GM23248 (cell line): ENCODE results near the gene GPR89B. TPM values are rescaled to one million over a fixed set of nuclear protein-coding genes. Genes with fewer than 3 reads are reported as not detected.
"Not testable (repeated sequence)": the region's sequence is repeated elsewhere in the genome, so short reads cannot be mapped to it uniquely, and the experiment has no call there.

Experiments used
- DNase-seq: peaks from one replicate; pipeline ENCODE4 v3.0.0-alpha.2; 2015
- H2AFZ ChIP-seq: fragments of 200-600 bp; sonication (generic); 2 replicates; pipeline ENCODE4 v1.6.1; 2016; ENCODE audit warnings: antibody characterized with exemption
- H3F3A ChIP-seq: fragments of 200-600 bp; sonication (generic); 2 replicates; pipeline ENCODE4 v1.6.1; 2016; ENCODE audit warnings: mild to moderate bottlenecking, antibody characterized with exemption, mixed run types; ENCODE audit not compliant: insufficient read depth
- H3K27ac ChIP-seq: fragments of 200-600 bp; sonication (generic); 2 replicates; pipeline ENCODE4 v1.5.1; 2016; ENCODE audit warnings: mild to moderate bottlenecking
- H3K27me3 ChIP-seq: fragments of 200-600 bp; sonication (generic); replicated peaks from 2 replicates; pipeline ENCODE4 v1.6.1; 2016; ENCODE audit warnings: mild to moderate bottlenecking; ENCODE audit not compliant: insufficient read depth
- H3K36me3 ChIP-seq: fragments of 200-600 bp; sonication (generic); 2 replicates; pipeline ENCODE4 v1.6.1; 2016; ENCODE audit warnings: low read depth, mild to moderate bottlenecking
- H3K4me1 ChIP-seq: fragments of 200-600 bp; sonication (generic); 2 replicates; pipeline ENCODE4 v1.6.1; 2016; ENCODE audit warnings: mild to moderate bottlenecking; ENCODE audit not compliant: insufficient read depth
- H3K4me2 ChIP-seq: fragments of 200-600 bp; sonication (generic); one replicate; pipeline ENCODE4 v1.6.1; 2016; ENCODE audit warnings: mild to moderate bottlenecking; ENCODE audit not compliant: unreplicated experiment
- H3K4me3 ChIP-seq: fragments of 200-600 bp; sonication (generic); 2 replicates; pipeline ENCODE4 v1.5.1; 2016; ENCODE audit warnings: mild to moderate bottlenecking
- H3K79me2 ChIP-seq: fragments of 200-600 bp; sonication (generic); 2 replicates; pipeline ENCODE4 v1.6.1; 2016; ENCODE audit warnings: mild to moderate bottlenecking; ENCODE audit not compliant: insufficient read depth
- H3K9ac ChIP-seq: fragments of 200-600 bp; sonication (generic); 2 replicates; pipeline ENCODE4 v1.6.1; 2016; ENCODE audit warnings: mild to moderate bottlenecking
- H3K9me2 ChIP-seq: fragments of 200-600 bp; sonication (generic); 2 replicates; pipeline ENCODE4 v1.6.1; 2016; ENCODE audit warnings: mixed run types, mild to moderate bottlenecking, moderate library complexity; ENCODE audit not compliant: insufficient read depth
- H3K9me3 ChIP-seq: fragments of 200-600 bp; sonication (generic); one replicate; pipeline ENCODE4 v1.6.1; 2017; ENCODE audit warnings: low read depth
- H4K20me1 ChIP-seq: fragments of 200-600 bp; sonication (generic); 2 replicates; pipeline ENCODE4 v1.6.0; 2016; ENCODE audit not compliant: insufficient read depth
- WGBS, 2 experiments: methylation state at CpG; one replicate each; pipeline ENCODE4 v1.1.6; 2015 to 2017; ENCODE audit warnings: low lambda C conversion rate in 2 of 2, low coverage in 1 of 2; ENCODE audit errors: missing lambda C conversion rate in 2 of 2; 5-methylcytosine and 5-hydroxymethylcytosine counted together
- in situ Hi-C: fragments of 300-500 bp; cut with MboI; formaldehyde crosslinking; loops from 2 replicates; pipeline ENCODE4 v1.15.0; 2020
- polyA plus RNA-seq: library from polyadenylated mRNA; unstranded; fragments of >200 nt; fragmentation: Nextera tagmentation; extraction: Ambion mirVana; gene quantifications from 2 replicates; pipeline ENCODE4 v1.2.1, GENCODE V29; 2016
- total RNA-seq: library from RNA; depleted of rRNA; stranded (reverse); fragments of >200 nt; shearing (Covaris generic); gene quantifications from 2 replicates; pipeline ENCODE4 v1.2.3, GENCODE V29; 2014

Gene GPR89B
- total and polyA plus RNA-seq, 2 experiments from 2014 or later, result 13.3 to 20.8 TPM

- DNase-seq, H3K36me3 ChIP-seq, in situ Hi-C loops, H3K79me2 ChIP-seq, H3K4me3 ChIP-seq, H3F3A ChIP-seq, H3K27me3 ChIP-seq, H3K4me2 ChIP-seq, H3K9me2 ChIP-seq, H3K27ac ChIP-seq, H3K9ac ChIP-seq, H2AFZ ChIP-seq, H4K20me1 ChIP-seq, H3K9me3 ChIP-seq, H3K4me1 ChIP-seq: not testable (repeated sequence)
- WGBS, 2 experiments, result 97% methylated on average over 29 of the region's 35 CpGs; no CpG with 5 or more reads in 1 of the 2 experiments
Measured at GRCh38 chr1:147949517-147949916, 21.3 kb downstream of the GPR89B start.

DNA sequence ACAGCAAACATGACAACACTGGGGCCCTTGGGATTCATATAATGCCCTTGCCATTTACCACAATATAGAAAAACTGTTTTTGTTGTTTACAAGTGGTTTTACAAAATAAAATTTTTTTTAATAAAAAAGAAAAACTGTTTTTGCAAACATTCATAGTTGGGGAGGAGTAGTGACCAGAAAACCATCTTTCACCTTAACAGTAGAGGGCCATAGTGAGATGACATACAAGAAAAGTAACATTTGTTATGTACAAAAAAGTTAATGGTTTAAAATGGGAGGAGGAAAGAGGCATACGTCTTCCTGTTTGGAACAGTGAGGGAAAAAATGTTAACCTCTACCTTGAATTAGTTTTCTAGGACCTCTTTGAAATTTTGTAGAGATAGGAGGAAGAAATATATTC is 30.7 kb downstream of the GPR89B start:
- H4K20me1 ChIP-seq, H3F3A ChIP-seq, H3K4me2 ChIP-seq, H3K9me3 ChIP-seq, H3K4me1 ChIP-seq, H3K36me3 ChIP-seq, H3K27me3 ChIP-seq, DNase-seq, H3K27ac ChIP-seq, H3K4me3 ChIP-seq, H3K79me2 ChIP-seq, H3K9ac ChIP-seq, H3K9me2 ChIP-seq, in situ Hi-C loops, H2AFZ ChIP-seq: not testable (repeated sequence)
- 60 to 91% methylated on average over 1 of the region's 1 CpG for WGBS, 2 experiments

- in situ Hi-C loops, H3K9me2 ChIP-seq, H3K79me2 ChIP-seq, H3K27ac ChIP-seq, H3K4me3 ChIP-seq, H2AFZ ChIP-seq, H3F3A ChIP-seq, H3K9me3 ChIP-seq, H3K4me2 ChIP-seq, H3K27me3 ChIP-seq, H3K9ac ChIP-seq, H3K4me1 ChIP-seq, DNase-seq, H3K36me3 ChIP-seq, H4K20me1 ChIP-seq: not testable (repeated sequence)
- 96 to 99% methylated on average over 2 of the region's 2 CpGs for WGBS, 2 experiments
Measured at GRCh38 chr1:147959680-147960079, 31.5 kb downstream of the GPR89B start.

- not testable (repeated sequence) for H4K20me1 ChIP-seq, H2AFZ ChIP-seq
Measured at GRCh38 chr1:147964575-147964974, 36.4 kb downstream of the GPR89B start.

DNA sequence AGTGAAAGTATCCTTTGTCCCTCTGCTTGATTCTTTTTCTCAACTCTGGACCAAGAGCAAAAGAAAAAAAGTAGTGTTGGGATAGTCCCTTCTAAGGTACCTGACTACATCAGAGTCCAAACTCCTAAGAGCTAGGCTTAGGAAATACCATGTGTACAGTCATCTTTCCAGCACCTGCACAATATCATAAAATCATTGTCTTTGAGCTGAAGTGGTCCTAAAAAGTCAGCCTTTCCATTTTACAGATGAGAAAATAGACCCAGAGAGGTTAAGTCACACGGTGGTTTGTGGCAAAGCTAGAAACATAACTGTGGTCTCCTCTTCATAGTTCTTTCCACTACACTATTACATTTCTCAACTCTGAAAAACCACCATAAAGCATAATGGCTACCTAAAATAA is 38.4 kb downstream of the GPR89B start:
- DNase-seq, H3K79me2 ChIP-seq, H3K27me3 ChIP-seq, H3K9me3 ChIP-seq, H3K9me2 ChIP-seq, H4K20me1 ChIP-seq, H3K36me3 ChIP-seq, H3K4me1 ChIP-seq, H3K27ac ChIP-seq, in situ Hi-C loops, H3K9ac ChIP-seq, H2AFZ ChIP-seq, H3K4me3 ChIP-seq, H3F3A ChIP-seq, H3K4me2 ChIP-seq: not testable (repeated sequence)
- no CpG with 5 or more reads among the region's 1 CpG for WGBS, 2 experiments

More at GRCh38 chr1:147964575-147964974, 36.4 kb downstream of the GPR89B start:
- H3F3A ChIP-seq, H3K4me1 ChIP-seq, H3K79me2 ChIP-seq, H3K9me3 ChIP-seq, H3K4me2 ChIP-seq, H3K27ac ChIP-seq, DNase-seq, in situ Hi-C loops, H3K36me3 ChIP-seq, H3K9ac ChIP-seq, H3K4me3 ChIP-seq, H3K9me2 ChIP-seq, H3K27me3 ChIP-seq: not testable (repeated sequence)
- WGBS, 2 experiments, result no CpG with 5 or more reads among the region's 1 CpG

- H3K9ac ChIP-seq, H2AFZ ChIP-seq, H3K27ac ChIP-seq, H3K79me2 ChIP-seq, H3K9me3 ChIP-seq, H3F3A ChIP-seq, H3K27me3 ChIP-seq, H3K4me3 ChIP-seq, H3K9me2 ChIP-seq, DNase-seq, H4K20me1 ChIP-seq, H3K4me1 ChIP-seq, in situ Hi-C loops, H3K36me3 ChIP-seq, H3K4me2 ChIP-seq: not testable (repeated sequence)
- 66 to 72% methylated on average over 2 of the region's 6 CpGs for WGBS, 2 experiments
Measured at GRCh38 chr1:147978896-147979651, 50.9 kb downstream of the GPR89B start.

DNA sequence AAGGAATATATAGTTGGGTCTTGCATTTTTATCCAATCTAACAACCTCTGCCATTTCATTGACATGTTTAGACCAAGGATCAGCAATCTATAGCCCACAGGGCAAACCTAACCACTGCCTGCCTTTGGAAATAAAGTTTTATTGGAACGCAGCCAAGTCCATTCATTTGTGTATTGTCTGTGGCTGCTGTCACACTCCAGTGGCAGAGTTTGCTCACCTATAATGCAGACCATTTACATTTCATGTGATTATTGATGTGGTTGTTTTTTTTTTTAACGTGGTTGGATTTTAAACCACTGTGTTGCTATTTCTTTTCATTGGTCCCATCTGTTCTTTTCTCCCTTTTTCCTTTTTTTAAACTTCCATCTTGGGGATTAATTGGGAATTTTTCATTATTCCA is 57.2 kb downstream of the GPR89B start:
- H3K79me2 ChIP-seq, H3F3A ChIP-seq, H3K9me2 ChIP-seq, H3K27ac ChIP-seq, H4K20me1 ChIP-seq, H3K4me1 ChIP-seq, H3K9ac ChIP-seq, H3K9me3 ChIP-seq, H3K4me3 ChIP-seq, in situ Hi-C loops, H3K4me2 ChIP-seq, H2AFZ ChIP-seq, DNase-seq, H3K36me3 ChIP-seq, H3K27me3 ChIP-seq: not testable (repeated sequence)
- 69 to 73% methylated on average over 2 of the region's 2 CpGs for WGBS, 2 experiments

- H3K79me2 ChIP-seq, H3K9me3 ChIP-seq, H3K4me3 ChIP-seq, H3K9ac ChIP-seq, H3K4me2 ChIP-seq, H2AFZ ChIP-seq, H3K27ac ChIP-seq, H3F3A ChIP-seq, H3K9me2 ChIP-seq, H3K27me3 ChIP-seq, H4K20me1 ChIP-seq, in situ Hi-C loops, H3K36me3 ChIP-seq, H3K4me1 ChIP-seq, DNase-seq: not testable (repeated sequence)
- WGBS, 2 experiments, result 95 to 96% methylated on average over 3 of the region's 3 CpGs
Measured at GRCh38 chr1:147987893-147988292, 59.7 kb downstream of the GPR89B start.
